Suprapubic skin (tissue), 3 donors: ENCODE data around the gene NOP10.

Experiments
- POLR2A ChIP-seq, 2 donors: fragments of 450-650 bp; IDR thresholded peaks; one replicate each; pipeline ENCODE4 v1.6.1; 2017; ENCODE audit warnings: antibody characterized with exemption in 2 of 2, mild to moderate bottlenecking in 2 of 2, moderate library complexity in 2 of 2
- TF ChIP-seq, protein P1 (sequence below), 2 donors: fragments of 200-600 bp in 1 of 2; fragments of 450-650 bp in 1 of 2; sonication (generic) in 1 of 2; IDR thresholded peaks; one replicate each; pipeline ENCODE4 v1.5.1; 2016 to 2019; ENCODE audit warnings: antibody characterized with exemption in 2 of 2, mild to moderate bottlenecking in 1 of 2, moderate library complexity in 1 of 2

DNA sequence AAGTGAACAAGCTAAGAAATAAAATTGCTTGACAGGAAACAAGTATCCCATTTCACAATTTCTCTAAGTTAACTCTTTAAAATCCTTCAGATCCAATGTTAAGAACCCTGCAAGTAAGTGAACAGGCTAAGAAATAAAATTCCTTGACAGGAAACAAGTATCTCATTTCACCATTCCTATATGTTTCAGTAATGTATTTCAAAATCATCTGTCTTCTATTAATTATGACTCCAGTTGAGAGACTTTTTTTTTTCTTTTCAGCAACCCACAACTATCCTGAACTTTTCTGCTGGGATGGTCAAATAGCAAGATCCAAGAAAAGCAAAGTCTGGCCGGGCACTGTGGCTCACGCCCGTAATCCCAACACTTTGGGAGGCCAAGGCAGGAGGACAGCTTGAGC, 3.0 kb downstream of the NOP10 start:
- TF ChIP-seq, protein P1, sequence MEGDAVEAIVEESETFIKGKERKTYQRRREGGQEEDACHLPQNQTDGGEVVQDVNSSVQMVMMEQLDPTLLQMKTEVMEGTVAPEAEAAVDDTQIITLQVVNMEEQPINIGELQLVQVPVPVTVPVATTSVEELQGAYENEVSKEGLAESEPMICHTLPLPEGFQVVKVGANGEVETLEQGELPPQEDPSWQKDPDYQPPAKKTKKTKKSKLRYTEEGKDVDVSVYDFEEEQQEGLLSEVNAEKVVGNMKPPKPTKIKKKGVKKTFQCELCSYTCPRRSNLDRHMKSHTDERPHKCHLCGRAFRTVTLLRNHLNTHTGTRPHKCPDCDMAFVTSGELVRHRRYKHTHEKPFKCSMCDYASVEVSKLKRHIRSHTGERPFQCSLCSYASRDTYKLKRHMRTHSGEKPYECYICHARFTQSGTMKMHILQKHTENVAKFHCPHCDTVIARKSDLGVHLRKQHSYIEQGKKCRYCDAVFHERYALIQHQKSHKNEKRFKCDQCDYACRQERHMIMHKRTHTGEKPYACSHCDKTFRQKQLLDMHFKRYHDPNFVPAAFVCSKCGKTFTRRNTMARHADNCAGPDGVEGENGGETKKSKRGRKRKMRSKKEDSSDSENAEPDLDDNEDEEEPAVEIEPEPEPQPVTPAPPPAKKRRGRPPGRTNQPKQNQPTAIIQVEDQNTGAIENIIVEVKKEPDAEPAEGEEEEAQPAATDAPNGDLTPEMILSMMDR (IDR thresholded peaks at IDR 0.05), result no peak
- TF ChIP-seq POLR2A (IDR thresholded peaks at IDR 0.05), result no peak
